Measurements from ENCODE around the gene ZDHHC11B.
A peak's percentile ranks its signal among the peaks of the same experiment; 100 is the strongest.

The ZDHHC11B gene

DNA sequence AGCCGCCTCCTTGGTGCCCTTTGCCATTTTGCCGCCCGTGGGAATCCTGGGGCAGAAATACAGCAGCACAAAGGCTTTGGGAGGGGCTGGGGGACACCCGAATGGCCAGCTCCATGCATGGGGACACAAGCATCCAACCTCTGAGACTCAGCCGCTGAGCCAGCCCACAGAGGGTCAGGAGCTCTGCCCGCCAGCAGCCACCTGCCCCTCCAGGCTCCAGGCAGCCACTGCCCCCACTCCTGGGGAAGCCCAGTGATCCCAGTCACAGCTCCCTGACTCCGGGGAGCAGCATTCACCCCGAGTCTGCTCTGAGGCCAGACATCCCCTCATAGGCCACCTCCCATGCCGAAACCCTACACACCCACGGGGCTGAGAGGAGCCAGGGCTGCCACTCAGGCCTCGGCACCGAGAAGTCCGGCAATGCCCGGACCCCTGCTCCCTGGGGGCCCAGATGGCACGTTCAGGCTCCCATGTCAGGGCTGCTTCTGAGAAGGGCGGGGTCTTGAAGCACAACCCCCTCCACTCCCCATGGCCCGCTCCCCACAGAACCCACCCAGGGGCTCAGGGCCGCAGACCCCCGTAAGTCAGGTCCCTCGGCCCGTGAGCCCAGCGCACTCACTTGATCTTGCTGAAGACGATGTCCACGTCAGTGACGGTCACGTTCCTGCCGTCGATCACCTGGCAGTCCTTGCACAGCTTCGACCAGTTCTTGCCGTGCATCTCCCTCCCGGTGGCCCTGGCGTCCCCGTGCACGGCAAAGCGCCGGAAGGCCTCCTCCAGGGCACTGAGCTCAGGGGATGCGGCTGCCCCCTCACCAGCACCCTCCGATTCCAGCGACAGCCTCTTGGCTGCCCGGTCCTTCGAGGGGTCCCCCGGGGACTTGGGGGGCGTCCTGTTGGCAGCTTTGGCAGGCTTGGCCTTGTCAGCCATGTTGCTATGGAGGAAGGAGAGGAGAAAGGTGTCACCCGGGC, 107.1 kb downstream of the ZDHHC11B start:
- in situ Hi-C loops (cut with HindIII; ENCODE audit: low pct_unique_long_range_greater_than_20kb, low sequenced_read_pairs) = no loop called here
- no peak for DNase-seq (ENCODE audit: low read depth in 1 of 2, low spot score in 1 of 2)
- TF ChIP-seq JUND (IDR thresholded peaks at IDR 0.05; ENCODE audit: low read depth) = no peak

DNA sequence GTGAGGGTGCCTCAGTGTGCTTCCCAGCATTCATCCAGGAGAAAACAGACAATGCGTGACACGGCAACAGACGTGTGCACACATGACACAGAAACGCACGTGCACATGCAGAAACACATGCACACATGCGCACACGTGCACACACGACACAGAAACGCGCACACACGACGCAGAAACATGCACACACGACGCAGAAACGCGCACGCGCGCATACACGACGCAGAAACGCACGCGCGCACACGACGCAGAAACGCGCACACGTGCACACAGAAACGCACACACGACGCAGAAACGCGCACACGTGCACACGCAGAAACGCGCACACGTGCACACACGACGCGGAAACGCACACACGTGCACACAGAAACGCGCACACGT, 107.8 kb downstream of the ZDHHC11B start:
- in situ Hi-C loops (cut with HindIII; ENCODE audit: low pct_unique_long_range_greater_than_20kb, low sequenced_read_pairs) = no loop called here
- TF ChIP-seq JUND (IDR thresholded peaks at IDR 0.05; ENCODE audit: low read depth) = no peak
- no peak for DNase-seq (ENCODE audit: low read depth in 1 of 2, low spot score in 1 of 2)

DNA sequence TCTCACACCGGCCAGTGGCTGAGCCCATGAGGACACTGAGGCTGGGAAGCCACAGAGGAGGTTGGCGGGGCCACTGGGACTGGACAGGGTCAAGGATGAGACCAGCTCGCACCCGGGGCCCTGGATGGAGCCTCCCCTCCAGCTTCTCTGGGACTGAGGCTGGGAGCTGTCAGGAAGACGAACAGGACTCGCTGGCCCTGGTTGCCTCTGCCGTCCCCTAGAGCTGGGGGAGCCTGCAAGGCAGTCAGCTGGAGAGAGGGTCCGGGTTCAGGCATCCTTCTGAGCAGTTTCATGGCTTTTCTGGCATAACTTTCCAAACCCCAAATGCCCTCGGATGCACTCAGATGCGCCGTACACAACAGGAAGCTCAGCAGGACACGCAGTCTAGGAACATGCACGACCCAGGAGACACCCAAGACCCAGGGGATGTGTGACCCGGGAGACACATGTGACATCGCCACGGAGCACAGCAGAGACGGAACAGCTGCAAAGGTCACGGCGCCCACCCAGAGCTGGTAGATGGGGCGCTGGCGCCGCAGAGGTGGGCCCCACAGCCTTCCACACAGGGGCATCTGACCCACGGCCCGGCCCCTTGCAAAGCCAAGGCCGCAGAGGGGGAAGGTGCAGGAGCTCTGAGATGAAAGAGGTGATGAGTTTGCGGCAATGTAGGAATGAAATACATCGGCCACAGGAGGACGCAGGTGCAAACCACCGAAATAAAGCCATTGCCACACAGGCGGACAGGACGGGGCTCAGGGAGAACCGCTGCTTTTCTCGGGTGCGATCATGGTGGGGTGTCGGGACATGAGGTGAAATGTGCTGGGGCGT, 108.4 kb downstream of the ZDHHC11B start:
- no peak for TF ChIP-seq JUND (IDR thresholded peaks at IDR 0.05; ENCODE audit: low read depth)
- peak; percentile 46 to 63 for DNase-seq (ENCODE audit: low read depth in 1 of 2, low spot score in 1 of 2)
- in situ Hi-C loops (cut with HindIII; ENCODE audit: low pct_unique_long_range_greater_than_20kb, low sequenced_read_pairs) = no loop called here

DNA sequence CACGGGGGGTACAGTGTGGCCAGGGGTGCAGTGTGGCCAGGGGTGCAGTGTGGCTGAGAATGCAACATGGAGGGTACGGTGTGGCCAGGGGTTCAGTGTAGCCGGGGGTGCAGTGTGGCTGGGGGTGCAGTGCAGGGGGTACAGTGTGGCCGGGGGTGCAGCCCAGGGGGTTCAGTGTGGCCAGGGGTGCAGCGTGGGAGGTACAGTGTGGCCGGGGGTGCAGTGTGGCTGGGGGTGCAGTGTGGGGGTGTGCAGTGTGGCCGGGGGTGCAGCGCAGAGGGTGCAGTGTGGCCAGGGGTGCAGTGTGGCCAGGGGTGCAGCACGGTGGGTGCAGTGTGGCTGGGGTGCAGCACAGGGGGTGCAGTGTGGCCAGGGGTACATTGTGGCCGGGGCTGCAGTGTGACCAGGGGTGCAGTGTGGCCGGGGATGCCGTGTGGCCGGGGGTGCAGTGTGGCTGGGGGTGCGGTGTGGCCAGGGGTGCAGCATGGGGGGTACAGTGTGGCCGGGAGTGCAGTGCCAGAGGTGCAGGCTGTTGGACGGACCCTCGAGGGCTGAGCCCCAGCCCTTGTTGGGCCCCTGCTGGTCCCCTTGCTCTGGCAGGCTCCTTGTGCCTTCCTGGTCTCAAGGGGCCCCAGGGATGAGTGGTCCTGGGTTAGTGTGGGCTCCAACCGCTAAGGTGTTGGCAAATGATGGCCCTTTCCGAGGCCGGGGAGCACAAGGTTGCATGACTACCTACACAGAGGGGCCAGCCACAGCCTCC, 109.2 kb downstream of the ZDHHC11B start:
- no peak for TF ChIP-seq JUND (IDR thresholded peaks at IDR 0.05; ENCODE audit: low read depth)
- in situ Hi-C loops (cut with HindIII; ENCODE audit: low pct_unique_long_range_greater_than_20kb, low sequenced_read_pairs) = no loop called here
- DNase-seq (ENCODE audit: low read depth in 1 of 2, low spot score in 1 of 2) = no peak

DNA sequence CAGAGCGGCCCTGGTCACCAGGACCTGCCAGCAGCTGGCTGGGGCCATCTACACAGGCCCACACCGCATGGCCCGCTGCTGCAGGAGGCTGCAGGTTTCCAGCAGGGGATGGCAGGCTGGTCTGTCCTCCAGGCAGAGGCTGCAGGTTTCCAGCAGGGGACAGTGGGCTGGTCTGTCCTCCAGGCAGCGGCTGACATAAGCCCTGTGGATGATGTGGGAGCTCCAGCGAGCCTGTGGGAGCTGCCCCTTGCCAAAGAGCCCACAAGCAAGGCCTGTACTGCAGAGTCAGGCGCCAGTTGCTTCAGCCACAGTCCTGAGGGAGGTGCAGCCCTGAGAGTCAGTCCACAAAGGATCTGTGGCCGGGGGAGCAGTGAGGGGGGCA, 109.9 kb downstream of the ZDHHC11B start:
- in situ Hi-C loops (cut with HindIII; ENCODE audit: low pct_unique_long_range_greater_than_20kb, low sequenced_read_pairs) = no loop called here
- no peak for TF ChIP-seq JUND (IDR thresholded peaks at IDR 0.05; ENCODE audit: low read depth)
- DNase-seq (ENCODE audit: low read depth in 1 of 2, low spot score in 1 of 2) = peak; percentile 58 to 59

DNA sequence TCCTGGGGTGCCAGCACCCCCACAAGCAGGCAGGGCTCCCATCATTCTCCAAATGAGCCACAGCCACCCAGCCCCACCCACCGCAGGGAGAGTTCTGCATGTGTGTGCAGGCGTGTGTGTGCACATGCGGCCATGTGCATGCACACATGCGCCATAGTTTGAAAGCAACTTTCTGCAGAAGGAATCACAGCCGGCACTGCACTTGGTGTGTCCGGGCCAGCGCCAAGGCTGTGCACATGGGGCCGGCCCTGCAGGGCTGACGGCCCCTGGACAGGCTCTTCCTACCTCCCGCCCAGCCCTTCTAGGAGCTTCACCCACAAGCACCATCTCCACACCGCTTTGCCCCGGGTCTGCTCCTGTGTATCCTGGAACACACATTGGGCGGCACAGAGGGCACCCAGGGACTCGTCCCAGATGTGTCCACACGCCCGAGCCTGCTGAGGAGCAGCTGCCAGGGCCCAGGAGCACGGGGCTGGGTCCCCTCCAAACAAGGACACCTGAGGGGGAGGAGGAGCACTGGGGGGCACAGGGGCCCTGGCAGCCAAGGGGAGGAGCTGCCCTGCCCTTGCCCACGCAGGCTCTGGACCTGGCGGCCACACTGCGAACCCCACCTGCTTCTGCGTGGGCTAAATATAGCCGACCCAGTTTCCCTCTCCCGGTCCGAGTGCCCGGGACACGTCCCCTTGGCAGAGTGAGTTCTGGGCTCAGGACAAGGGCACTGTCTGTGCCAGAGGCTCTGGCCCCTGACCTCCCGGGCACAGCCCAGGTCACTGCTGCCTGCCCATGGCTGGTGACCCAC, 110.5 kb downstream of the ZDHHC11B start:
- DNase-seq (ENCODE audit: low read depth in 1 of 2, low spot score in 1 of 2) = peak; percentile 43 to 51
- no peak for TF ChIP-seq JUND (IDR thresholded peaks at IDR 0.05; ENCODE audit: low read depth)
- in situ Hi-C loops (cut with HindIII; ENCODE audit: low pct_unique_long_range_greater_than_20kb, low sequenced_read_pairs) = no loop called here

DNA sequence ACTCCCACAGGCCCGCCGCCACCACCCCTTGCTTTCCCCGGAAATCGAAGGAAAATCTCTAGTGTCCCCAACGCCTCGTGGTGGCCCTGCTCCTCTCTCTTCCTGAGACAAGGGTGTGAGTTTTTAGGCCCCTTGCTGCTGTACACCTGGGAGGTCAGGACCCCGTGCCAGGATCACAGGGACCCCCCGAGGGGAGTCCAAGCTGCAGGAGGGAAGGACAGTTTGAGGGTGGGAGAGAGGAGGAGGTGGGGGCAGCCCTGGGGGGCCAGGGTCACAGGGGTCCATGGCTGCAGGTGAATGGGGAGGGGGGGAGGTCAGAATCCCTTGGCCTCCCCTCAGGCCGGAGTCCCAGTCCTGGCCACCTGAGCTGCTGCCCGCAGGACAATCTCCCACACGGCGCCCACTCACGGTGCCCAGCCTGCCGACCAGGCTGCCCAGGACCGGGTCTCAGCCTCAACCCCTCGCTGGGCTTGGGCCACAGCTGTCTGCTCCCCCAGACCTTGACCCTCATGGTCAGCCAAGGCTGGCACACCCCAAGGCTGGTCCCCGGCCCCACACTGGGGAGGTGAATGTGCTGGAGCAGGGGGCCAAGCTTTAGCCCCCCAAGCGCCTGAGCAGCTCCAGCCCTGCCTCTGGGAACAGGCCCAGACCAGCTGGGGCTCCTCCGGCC, 111.2 kb downstream of the ZDHHC11B start:
- no peak for DNase-seq (ENCODE audit: low read depth in 1 of 2, low spot score in 1 of 2)
- in situ Hi-C loops (cut with HindIII; ENCODE audit: low pct_unique_long_range_greater_than_20kb, low sequenced_read_pairs) = no loop called here
- no peak for TF ChIP-seq JUND (IDR thresholded peaks at IDR 0.05; ENCODE audit: low read depth)

DNA sequence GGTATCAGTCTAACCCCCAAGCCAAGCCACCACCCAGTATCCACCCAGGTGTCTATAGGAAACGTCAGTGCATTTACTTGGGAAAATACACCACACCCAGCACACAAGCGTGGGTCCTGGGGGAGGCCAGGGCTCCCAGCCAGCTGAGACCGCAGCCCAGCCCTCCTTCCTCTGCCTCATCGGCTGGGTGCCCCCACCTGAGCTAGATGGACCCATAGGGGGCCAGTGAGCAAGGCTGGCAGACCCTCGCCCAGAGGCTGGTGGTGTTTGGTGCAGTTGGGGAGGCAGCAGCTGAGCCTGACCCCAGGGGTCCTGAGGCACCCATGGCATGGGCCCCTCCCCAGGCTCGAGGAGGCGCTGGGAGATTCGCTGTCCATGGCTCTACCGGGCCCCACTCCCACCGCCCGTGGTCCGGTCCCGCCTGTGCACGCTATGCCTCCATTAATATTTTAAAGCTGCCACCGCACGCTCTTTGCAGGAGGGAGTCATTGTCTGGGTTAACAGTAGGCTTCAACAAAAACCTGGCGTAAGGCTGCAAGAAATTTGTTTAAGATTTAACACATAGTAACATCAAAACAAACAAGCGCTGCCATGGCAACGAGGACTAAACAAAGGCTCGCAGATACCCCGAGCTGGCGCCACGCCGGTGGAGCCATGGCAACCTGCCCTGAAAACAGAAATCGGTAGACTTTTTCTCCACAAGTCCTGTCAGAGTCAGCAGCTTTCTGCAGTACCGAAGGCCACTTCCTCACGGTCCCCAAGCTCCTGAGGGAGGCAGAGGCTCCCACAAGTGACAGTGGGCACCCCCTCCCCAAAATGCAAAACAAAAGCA, 112.0 kb downstream of the ZDHHC11B start:
- peak in 1 of 2 experiments; percentile 81 for DNase-seq (ENCODE audit: low read depth in 1 of 2, low spot score in 1 of 2)
- in situ Hi-C loops (cut with HindIII; ENCODE audit: low pct_unique_long_range_greater_than_20kb, low sequenced_read_pairs) = no loop called here
- no peak for TF ChIP-seq JUND (IDR thresholded peaks at IDR 0.05; ENCODE audit: low read depth)

DNA sequence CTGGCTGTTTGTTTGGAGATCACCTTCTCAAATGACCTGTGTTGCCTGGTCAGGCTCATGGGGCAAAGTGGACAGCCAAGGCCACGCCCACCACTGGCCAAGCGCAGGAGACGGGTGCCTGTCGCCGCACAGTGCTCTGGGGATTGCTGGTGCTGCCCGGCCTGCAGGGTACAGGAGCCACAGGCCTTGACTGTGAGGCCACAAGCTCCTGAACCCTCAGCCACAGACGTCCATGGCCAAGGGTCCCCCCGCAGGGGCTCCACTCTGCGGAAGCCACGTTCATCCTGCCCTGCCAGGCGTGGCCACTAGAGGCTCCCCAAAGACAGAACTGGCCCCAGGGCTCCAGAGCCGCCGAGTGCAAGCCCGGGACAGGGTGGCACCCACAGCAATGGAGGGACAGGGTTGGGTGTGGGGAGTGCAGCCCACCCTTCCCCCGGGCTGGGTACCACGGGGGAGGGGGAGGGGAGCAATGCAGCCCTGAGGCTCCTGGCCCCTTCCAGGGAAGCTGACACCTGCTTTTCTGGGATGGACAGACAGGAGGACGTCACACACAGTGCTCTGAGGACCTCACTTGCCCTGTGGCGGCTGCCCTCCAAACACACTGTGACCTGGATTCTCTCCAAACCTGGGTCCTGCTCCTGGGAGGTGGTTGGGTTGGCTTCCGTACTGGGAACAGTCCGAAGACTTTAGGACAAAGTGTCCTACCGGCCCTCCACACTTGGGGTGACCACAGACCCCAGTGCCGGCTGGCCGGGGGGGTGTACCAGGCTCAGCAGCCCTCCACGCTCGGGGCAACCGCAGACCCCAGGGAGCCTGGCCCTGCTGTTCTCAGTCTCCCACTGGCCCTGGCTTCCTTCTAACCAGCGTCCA, 112.8 kb downstream of the ZDHHC11B start:
- no peak for TF ChIP-seq JUND (IDR thresholded peaks at IDR 0.05; ENCODE audit: low read depth)
- in situ Hi-C loops (cut with HindIII; ENCODE audit: low pct_unique_long_range_greater_than_20kb, low sequenced_read_pairs) = no loop called here
- peak; percentile 81 to 91 for DNase-seq (ENCODE audit: low read depth in 1 of 2, low spot score in 1 of 2)

Measured in T47D (cell line).